Smooth muscle cell of bladder (primary cell): ENCODE measurements around the gene REPIN1. TPM values are rescaled to one million over a fixed set of nuclear protein-coding genes. Genes with fewer than 3 reads are reported as not detected.

ENCODE experiments used
- total RNA-seq: library from RNA; depleted of rRNA; stranded (reverse); fragments of >200 nt; gene quantifications from 2 replicates; pipeline ENCODE4 v1.2.3, GENCODE V29; 2014

The REPIN1 gene
- 34.6 and 38.4 TPM in 2 replicates for total RNA-seq

DNA sequence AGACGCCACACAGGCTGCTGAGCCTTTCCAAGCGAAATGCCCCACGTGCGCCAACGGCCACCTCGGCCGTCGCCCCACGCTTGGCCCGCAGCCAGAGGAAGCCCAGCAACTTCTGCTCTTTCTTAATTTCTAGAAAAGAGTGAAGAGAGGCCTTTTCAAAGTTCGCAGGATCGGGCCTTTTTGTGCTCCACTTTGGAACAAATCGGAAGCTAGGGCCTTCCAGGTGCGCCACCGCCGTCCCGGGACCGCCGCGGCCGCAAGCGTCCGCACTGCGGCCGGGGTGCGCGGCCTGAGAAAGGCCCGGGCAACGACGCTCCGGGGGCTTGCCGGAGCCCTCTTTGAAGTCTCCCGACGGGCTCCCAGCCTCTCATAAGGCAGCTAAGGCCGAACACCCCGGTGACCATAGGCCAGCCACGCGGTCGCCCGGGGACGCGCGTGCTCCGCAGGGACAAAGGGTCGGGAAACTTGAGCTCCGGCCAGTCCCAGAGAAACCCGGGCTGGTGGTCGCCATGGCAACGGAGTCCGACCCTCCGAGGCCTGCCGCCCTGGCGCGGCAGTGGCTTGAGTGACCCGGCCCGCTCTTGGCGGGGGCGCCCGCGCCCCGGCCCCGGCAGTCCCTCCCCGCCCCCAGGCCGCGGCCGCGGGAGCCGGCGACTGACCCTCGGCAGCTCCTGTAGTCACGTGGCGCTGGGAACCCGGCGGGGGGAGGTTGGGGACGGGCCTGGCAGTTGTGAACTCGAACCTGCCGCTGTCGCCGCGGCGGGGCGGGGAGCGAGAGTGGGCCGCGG, at the start of gene REPIN1:
TSS of gene REPIN1 (plus strand) at position 727 of the 788 bp plus-strand sequence. CDS start 890 bp downstream, outside the sequence.

DNA sequence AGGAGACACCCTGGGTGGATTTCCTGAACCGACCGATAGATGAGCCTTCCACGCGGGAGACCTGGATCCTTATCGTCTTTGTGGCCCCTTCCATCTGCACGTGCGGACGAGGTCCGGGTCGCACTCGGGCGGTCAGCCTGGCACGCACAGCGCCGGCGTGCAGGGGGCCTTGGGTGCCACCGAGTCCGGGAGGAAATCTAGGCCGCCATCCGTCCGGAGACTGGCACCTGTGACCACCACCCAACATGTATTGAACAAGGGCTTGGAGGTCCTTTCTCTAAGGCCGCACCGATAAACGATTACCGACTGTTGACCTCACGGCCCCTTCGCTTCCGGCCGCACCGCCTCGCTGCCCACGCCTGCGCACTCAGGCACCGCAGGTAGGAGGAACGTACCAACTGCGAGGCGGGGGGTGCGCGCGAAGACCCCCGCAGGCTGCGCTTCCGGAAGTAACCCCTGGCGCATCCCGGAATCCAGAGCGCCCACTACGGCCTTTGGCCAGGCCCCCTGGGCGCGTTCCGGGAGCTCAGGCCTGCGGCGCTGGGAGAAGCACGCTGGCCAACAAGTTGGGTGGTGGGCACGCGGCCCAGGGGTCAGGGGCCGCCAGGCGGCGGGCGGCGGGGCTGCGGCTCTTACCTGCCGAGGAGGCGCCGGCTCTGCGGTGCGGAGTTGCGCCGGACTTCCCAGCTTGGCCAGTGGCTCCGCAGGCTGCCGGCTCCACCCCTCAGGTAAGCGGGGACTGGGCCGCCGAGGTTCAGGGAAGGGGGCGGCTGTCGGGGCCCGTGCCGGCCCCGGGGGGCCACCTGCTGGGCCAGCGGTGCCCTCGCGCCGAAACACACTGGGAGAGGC, 45.6 kb upstream of the REPIN1 start, which contains the start of the genes ACTR3C and LRRC61:
TSS of gene ACTR3C (minus strand) at position 713 of the 849 bp plus-strand sequence. CDS start 28,249 bp downstream, outside the sequence.
TSS of gene LRRC61 (plus strand) at position 523 of the 849 bp plus-strand sequence. CDS start 13,507 bp downstream, outside the sequence.

DNA sequence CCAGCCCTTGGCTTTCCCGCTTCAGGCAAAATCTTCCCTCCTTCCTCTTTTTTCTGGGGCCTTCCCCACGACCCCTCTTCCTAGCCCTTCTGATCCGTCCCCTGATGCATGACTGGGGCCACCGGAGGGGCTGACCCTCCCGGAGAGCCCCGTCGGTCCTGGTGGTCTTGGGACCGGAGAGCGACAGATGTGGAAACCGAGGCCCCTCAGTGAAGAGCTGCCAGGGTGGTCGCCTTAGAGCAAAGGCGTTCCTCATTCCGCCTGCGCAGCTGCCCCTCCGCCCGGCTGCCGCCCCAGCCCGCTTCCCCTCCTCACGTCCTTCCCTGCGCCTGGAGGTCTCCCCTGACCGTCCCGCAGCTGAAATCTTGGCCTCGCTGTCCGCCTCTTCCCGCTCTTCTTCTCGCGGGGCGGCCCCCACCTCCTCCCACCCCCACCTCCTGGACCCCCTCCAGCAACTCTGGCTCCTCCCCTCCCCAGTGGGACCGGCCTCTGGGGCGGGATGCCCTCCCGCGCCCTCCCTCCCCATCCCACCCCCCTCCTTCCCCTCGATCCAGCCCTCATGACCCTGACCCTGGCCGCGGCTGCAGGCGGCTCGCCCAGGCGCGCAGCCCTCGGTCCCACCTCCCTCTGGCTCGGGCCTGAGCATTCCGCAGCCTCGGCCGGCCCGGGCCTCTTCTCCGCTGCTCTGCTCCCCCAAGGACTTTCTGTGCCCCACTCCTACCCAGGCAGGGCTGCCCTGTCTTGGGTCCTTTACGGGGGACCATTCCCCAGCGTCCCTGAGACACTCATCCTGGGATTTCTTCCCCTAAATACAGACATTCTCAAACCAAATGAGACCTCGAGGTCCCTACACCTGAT, 27.1 kb upstream of the REPIN1 start, which contains the start of gene RARRES2:
TSS of gene RARRES2 (minus strand) at position 367 of the 858 bp plus-strand sequence. CDS start 1,020 bp downstream, outside the sequence.

DNA sequence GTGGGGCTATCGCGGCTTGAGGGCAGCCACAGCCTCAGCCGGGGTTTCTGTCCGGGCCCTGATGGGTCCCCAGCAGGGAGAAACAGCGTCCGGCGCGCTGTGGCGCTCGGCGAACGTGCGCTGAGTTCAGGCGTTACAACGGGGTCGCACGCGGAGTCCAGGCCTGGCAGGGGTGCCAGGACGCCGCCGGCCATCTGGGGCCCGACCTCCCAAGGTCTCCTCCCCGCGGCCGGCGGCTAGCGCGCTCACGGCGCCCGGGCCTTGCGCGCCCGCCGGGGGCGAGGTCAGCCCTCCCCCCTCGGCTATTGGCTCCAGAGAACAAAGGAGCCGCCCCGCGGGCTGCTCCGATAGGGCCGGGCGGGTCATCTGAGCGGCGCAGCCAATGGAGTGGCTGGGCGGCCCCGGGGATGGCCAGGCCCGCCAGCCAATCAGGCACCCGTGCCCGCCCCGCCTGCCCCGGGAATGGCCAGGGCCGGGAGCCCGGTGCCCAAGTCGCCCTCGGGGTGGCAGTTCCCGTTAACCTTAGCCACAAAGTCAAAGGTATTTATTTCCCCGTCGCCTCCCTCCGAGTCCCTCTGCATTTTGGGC, 10.3 kb downstream of the REPIN1 start, which contains the start of gene ZNF775:
TSS of gene ZNF775 (plus strand) at position 478 of the 588 bp plus-strand sequence. CDS start 9,141 bp downstream, outside the sequence.

Other genes with a start within 250 kb of the REPIN1 start
- gene LRRC61, start 45.5 kb upstream of the REPIN1 start, total RNA-seq = 0.85 and 1.6 TPM in 2 replicates
- 1.6 and 3.2 TPM in 2 replicates for gene ACTR3C, start 45.3 kb upstream of the REPIN1 start, total RNA-seq
- gene RARRES2, start 27.2 kb upstream of the REPIN1 start, total RNA-seq = 46.9 and 66.8 TPM in 2 replicates
- 4.8 and 6.7 TPM in 2 replicates for gene ZNF775, start 10.5 kb downstream of the REPIN1 start, total RNA-seq
- 0.09 TPM in 1 of 2 replicates, not detected in the other for gene GIMAP8, start 81.8 kb downstream of the REPIN1 start, total RNA-seq
- gene GIMAP7, start 146.1 kb downstream of the REPIN1 start, total RNA-seq = 0.09 TPM in 1 of 2 replicates, not detected in the other
- 0.28 TPM in 1 of 2 replicates, not detected in the other for gene GIMAP4, start 198.6 kb downstream of the REPIN1 start, total RNA-seq